Mucosa of stomach (tissue), 1 donor: Measurements from ENCODE around the gene TNFRSF21.

Source experiments
- H3K27me3 ChIP-seq: one replicate; pipeline ENCODE4 v1.7.0; 2013; ENCODE audit warnings: mild to moderate bottlenecking, low read length; ENCODE audit not compliant: control insufficient read depth, insufficient read depth
- H3K36me3 ChIP-seq: one replicate; pipeline ENCODE4 v1.7.0; 2013; ENCODE audit warnings: low read length; ENCODE audit not compliant: control insufficient read depth, insufficient read depth
- H3K4me1 ChIP-seq: one replicate; pipeline ENCODE4 v1.7.0; 2013; ENCODE audit warnings: mild to moderate bottlenecking, low read length; ENCODE audit not compliant: control insufficient read depth, insufficient read depth
- H3K4me3 ChIP-seq: one replicate; pipeline ENCODE4 v1.7.0; 2013; ENCODE audit warnings: low read length
- H3K9ac ChIP-seq: one replicate; pipeline ENCODE4 v1.7.0; 2013; ENCODE audit warnings: mild to moderate bottlenecking, low read length, moderate library complexity
- H3K9me3 ChIP-seq: one replicate; pipeline ENCODE4 v1.7.0; 2013; ENCODE audit warnings: mild to moderate bottlenecking, low read length, moderate library complexity; ENCODE audit not compliant: control insufficient read depth
- donor health status: Pancreatic carcinoma.

Gene TNFRSF21, protein sequence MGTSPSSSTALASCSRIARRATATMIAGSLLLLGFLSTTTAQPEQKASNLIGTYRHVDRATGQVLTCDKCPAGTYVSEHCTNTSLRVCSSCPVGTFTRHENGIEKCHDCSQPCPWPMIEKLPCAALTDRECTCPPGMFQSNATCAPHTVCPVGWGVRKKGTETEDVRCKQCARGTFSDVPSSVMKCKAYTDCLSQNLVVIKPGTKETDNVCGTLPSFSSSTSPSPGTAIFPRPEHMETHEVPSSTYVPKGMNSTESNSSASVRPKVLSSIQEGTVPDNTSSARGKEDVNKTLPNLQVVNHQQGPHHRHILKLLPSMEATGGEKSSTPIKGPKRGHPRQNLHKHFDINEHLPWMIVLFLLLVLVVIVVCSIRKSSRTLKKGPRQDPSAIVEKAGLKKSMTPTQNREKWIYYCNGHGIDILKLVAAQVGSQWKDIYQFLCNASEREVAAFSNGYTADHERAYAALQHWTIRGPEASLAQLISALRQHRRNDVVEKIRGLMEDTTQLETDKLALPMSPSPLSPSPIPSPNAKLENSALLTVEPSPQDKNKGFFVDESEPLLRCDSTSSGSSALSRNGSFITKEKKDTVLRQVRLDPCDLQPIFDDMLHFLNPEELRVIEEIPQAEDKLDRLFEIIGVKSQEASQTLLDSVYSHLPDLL

DNA sequence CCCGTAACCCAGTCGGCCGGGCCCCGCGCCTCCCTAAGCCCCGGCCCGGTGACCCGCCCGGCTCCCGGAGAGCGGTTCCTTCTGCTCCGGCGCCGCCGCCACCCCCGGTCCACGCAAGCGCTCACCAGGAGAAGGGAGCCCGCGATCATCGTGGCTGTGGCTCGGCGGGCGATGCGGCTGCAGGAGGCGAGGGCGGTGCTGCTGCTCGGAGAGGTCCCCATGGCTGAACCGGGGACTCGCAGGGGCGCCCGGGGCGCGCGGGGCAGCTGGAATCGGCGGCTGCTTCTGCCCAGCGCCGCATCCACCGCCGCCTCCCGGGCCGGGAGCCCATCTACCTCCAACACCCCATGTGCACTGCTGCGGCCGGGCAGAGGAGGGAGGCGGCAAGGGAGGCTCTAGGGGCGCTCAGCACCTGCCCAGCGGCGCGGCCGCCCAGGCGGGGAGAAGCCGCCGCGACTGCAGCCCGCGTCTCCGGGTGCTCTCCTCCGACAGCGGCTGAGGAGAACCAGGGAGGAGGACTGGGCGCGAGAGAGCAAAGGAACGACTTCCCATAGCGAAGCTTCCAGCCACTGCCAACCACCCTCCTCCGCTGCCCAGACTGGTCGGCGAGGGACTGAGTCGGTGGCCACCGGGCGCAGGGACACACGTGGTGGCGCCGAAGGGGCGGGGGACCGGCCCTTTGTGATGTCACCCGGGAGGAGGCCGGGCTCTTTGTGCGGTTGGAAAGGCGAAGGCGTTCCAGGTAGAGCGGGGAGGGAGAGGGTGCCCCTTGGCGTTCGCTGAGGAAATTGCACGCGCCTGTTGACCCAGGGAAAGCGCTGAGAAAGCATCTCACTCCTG is at the start of gene TNFRSF21:
TSS of gene TNFRSF21 (minus strand) at position 615 of the 840 bp plus-strand sequence. CDS start at position 221, 394 bp downstream.
- Histone ChIP-seq H3K27me3 (no peaks in the 10 kb centered on the region), H3K36me3 (no peaks in the 10 kb centered on the region), H3K4me1 (peaks cover 24% of the 10 kb centered on the region), H3K9me3 (no peaks in the 10 kb centered on the region), H3K4me3 (peak within 1 kb of the TSS; percentile 72), H3K9ac (peak within 1 kb of the TSS; percentile 95)

DNA sequence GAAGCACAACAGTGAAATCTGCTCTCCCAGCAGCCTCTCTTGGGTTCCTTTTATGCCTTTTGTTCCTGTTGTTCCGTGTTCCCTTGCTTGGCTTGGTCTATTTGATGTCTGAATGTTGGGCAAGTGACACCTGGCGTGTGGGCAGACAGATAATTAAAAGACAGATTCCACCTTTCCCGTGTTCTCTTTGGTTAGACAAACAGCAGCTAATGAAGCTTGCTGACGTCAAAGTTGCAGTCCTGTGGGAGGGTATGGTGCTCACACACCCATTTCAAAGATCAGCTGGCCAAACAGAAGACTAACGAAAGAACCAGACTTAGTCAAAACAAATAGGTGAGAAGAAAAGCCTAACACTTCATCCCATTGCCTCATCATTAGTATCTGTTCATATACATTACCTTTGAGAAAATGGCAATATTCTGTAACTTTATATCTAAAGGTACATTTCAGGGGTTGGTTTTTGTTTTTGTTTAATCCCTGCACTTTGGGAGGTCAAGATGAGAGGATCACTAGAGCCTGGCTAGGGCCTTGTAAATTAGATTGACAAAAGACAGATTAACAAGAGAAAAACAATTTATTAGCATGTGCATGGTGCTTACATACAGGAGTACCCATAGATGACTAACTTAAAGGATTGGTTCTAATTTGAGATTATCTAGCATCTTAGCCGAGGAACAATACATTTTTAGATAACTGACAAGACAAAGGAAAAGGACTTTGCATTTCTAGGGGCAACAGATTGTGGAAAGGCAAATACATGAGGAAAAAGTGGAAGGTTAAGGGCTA is 48.9 kb upstream of the TNFRSF21 start:
- H3K27me3 ChIP-seq: no peaks in the 10 kb centered on the region
- no peaks in the 10 kb centered on the region for H3K4me1 ChIP-seq
- H3K9me3 ChIP-seq: no peaks in the 10 kb centered on the region
- no peak overlapping the region for H3K9ac ChIP-seq
- no peak overlapping the region for H3K4me3 ChIP-seq
- H3K36me3 ChIP-seq: no peaks in the 10 kb centered on the region

DNA sequence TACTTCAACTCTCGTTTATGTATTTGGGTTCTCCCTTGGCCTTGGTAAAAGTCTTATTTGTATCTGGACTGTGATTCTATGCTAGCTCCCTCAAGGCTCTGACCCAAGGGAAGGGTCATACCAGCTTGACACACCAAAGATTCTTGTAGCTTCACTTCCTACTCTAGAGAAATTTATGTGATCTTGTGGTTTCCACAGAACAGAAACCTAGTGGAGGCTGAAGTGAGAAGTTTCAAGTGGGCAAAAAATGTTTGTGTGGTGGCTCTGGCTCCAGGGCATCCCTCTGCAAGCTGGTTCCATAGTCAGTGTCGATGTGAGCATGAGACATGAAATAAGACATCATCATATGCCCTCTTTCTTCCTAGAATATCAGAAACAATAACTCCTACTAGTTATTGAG is 48.1 kb upstream of the TNFRSF21 start:
- H3K4me1 ChIP-seq: no peaks in the 10 kb centered on the region
- H3K27me3 ChIP-seq: no peaks in the 10 kb centered on the region
- no peak overlapping the region for H3K4me3 ChIP-seq
- no peak overlapping the region for H3K9ac ChIP-seq
- H3K36me3 ChIP-seq: no peaks in the 10 kb centered on the region
- H3K9me3 ChIP-seq: no peaks in the 10 kb centered on the region

DNA sequence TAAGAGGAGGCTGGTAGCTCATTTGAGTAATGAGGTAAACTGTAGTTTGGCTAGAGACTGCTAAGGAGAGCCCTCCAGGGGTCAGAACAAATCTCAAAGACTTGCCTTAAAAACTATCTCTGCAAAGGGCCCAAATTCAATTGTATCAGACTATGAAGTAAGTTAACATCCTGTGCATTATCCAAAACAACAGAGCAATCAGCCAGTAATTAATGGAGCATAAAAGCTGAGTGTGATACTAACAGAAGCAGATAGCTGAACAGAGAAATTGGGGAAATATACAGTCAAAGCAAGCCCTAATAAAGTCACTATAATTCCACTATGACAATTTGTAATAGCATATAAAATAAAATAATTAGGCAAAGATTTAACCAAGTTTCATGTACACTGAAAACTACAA is 45.8 kb upstream of the TNFRSF21 start:
- no peaks in the 10 kb centered on the region for H3K4me1 ChIP-seq
- no peak overlapping the region for H3K4me3 ChIP-seq
- H3K36me3 ChIP-seq: no peaks in the 10 kb centered on the region
- H3K9ac ChIP-seq: no peak overlapping the region
- H3K27me3 ChIP-seq: no peaks in the 10 kb centered on the region
- no peaks in the 10 kb centered on the region for H3K9me3 ChIP-seq

DNA sequence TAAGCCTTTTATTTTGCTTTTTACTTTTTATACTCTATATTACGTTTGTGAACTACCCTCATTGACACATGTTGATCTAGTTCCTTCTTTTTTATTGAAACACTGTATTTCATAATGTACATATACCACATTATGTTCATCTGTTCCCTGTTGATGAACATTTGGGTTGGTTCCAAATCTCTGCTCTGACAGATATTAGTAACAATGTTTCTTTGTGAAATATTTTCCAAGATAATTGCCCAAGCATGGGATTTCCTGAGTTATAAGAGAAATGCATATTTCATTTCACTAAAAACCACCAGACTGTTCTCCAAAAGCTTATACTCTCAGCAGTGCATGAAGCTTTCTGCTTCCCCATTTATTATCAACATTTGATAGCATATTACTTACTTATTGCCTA is 44.2 kb upstream of the TNFRSF21 start:
- H3K27me3 ChIP-seq: no peaks in the 10 kb centered on the region
- H3K9me3 ChIP-seq: no peaks in the 10 kb centered on the region
- no peak overlapping the region for H3K4me3 ChIP-seq
- H3K4me1 ChIP-seq: peaks cover 4% of the 10 kb centered on the region
- H3K9ac ChIP-seq: no peak overlapping the region
- no peaks in the 10 kb centered on the region for H3K36me3 ChIP-seq

DNA sequence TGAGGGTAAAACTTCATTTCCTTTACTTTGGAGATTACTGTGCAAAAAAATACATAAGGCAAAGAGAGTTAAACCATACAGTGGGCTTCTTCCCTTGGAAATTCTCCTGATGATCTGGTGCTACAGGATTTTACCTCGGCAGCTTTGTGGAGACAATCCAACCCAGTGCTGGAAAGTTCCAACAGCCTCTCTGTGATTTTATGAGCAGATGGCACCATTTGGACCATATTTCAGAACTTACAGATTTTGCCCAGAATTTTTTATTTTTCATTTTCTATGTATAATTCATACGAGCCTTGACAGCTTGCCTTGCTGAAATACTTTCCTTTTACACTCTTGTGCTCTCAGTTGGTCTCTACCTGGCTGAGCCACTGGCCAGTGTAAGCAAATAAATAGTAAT is 43.3 kb upstream of the TNFRSF21 start:
- Histone ChIP-seq H3K27me3 (no peaks in the 10 kb centered on the region), H3K4me3 (no peak overlapping the region), H3K9me3 (no peaks in the 10 kb centered on the region), H3K4me1 (peaks cover 4% of the 10 kb centered on the region), H3K36me3 (no peaks in the 10 kb centered on the region), H3K9ac (no peak overlapping the region)

DNA sequence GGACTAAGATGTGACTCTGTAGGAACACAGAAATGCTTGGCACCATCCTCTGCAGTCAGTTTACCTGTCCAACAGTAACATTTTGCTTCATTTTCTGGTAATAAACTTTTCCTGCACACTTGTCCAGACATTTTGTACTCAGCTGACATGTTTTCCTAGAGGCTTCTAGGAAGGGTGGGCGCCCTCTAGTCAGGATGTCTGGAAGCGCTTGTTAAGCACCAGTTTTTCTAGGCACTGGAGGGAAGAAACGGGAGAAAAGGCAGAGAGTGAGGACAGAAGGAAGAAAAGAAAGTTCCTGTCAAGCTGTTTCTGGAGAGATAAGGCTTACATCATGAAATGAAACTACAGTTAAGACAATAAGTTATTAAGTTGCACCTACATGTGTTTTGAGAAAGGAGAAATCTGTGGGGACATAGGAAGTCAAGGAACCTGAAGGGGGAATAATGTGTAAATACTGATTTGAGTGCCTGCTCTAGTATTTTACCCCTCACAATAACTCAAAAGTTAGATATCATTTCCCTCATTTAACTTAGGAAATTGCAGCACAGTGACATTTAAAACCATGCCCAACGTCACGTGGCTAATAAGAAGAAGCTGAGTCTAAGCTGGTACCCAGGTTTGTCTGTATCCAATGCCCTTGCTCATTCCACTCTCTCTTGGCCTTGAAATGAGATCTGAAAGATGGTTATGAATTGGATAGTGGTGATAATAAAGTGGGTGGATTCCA is 42.7 kb upstream of the TNFRSF21 start:
- Histone ChIP-seq H3K9me3 (no peaks in the 10 kb centered on the region), H3K36me3 (no peaks in the 10 kb centered on the region), H3K4me1 (peaks cover 4% of the 10 kb centered on the region), H3K4me3 (no peak overlapping the region), H3K9ac (no peak overlapping the region), H3K27me3 (no peaks in the 10 kb centered on the region)

DNA sequence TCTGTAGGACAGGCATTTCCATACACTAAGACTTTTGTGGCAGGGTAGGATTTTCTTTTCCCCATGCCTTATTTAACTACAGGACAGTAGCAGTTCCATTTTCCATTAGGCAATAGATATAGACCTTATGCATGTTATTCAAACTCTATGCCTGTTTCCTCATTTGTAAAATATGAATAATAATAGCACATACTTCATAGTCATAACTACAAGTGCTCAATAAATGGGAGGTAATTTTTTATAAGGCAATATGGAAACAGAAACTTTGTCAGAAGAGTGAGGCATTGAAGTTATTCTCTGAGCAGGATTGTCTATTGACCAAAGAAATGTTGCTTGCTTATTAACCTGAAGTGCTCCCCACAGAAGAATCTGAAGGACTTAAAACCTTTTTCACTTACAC is 41.9 kb upstream of the TNFRSF21 start:
- H3K4me3 ChIP-seq: no peak overlapping the region
- no peak overlapping the region for H3K9ac ChIP-seq

DNA sequence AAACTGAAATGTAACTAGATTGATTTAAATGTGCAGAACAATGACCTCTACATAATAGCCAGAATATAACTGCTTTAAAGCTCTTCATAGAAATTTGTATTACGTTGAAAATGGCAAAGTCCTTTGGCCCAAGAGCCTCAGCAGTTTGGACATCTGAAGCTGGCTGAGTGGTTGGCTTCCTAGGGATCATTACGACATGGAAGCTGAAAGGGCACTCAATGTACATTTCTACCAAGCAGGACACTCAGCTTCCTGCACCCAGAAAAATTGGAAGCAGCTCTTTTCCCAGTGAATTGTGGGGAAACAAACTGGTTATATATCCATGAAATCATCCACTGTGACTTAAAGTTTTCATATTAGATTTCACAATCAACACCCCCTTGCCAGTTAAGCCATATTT is 40.2 kb upstream of the TNFRSF21 start:
- no peaks in the 10 kb centered on the region for H3K27me3 ChIP-seq
- no peak overlapping the region for H3K4me3 ChIP-seq
- H3K4me1 ChIP-seq: peaks cover 9% of the 10 kb centered on the region
- no peak overlapping the region for H3K9ac ChIP-seq
- H3K36me3 ChIP-seq: no peaks in the 10 kb centered on the region
- no peaks in the 10 kb centered on the region for H3K9me3 ChIP-seq

More for the DNA sequence above, 41.9 kb upstream of the TNFRSF21 start:
- no peaks in the 10 kb centered on the region for H3K36me3 ChIP-seq
- peaks cover 4% of the 10 kb centered on the region for H3K4me1 ChIP-seq
- no peaks in the 10 kb centered on the region for H3K9me3 ChIP-seq
- H3K27me3 ChIP-seq: no peaks in the 10 kb centered on the region

DNA sequence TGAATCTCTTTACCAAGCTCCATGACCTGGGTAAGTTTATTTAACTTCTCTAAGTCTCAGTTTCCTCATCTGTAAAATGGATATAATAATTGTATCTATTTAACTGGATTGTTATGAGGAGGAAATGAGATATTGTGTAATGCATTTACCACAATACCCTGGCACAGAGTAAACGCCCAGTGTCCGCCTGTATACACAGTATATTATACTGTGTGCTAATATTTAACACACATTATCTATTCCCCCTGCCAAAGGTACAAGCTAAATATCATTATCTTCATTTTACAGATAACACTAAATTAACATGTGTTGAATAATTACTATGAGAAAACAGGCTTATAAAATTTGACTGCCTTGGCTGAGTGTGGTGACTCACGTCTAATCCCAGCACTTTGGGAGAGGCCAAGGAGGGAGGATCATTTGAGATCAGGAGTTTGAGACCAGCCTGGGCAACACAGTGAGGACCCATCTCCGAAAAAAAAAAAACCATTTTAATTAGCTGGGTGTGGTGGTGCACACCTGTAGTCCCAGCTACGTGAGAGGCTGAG is 38.7 kb upstream of the TNFRSF21 start:
- Histone ChIP-seq H3K36me3 (no peaks in the 10 kb centered on the region), H3K9me3 (no peaks in the 10 kb centered on the region), H3K4me1 (peaks cover 20% of the 10 kb centered on the region), H3K4me3 (no peak overlapping the region), H3K27me3 (no peaks in the 10 kb centered on the region), H3K9ac (no peak overlapping the region)

DNA sequence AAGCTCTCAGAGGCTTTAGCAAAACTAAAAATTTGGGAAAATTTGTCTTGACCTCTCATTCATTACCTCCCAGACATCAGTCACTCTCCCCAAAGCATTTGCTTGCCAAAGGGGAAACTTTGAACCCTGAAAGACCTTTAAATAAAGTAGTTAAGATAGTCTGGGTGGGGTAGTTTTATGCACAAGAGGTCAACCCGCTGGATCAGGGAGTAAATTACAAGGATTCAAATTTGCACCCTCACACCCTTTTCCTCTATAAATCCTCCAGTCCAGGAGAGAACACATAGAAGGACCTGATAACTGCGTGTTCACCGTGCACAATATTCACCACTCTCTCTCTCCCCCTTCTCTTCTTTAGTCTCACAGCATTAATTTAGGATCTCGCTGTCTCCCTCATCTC is 36.1 kb upstream of the TNFRSF21 start:
- Histone ChIP-seq H3K36me3 (no peaks in the 10 kb centered on the region), H3K4me1 (peaks cover 20% of the 10 kb centered on the region), H3K27me3 (no peaks in the 10 kb centered on the region), H3K9ac (no peak overlapping the region), H3K9me3 (no peaks in the 10 kb centered on the region), H3K4me3 (no peak overlapping the region)
